ENCODE data around the gene GJB3.
"Not testable (repeated sequence)": the region's sequence is repeated elsewhere in the genome, so short reads cannot be mapped to it uniquely, and the experiment has no call there.

Gene GJB3

GRCh38 chr1:34759503-34760357 lies 21.3 kb upstream of the GJB3 start, which contains the start of gene GJB4:
GJB4 (plus strand) TSS chr1:34759740; CDS start chr1:34761255, 1,515 bp downstream.
- DNase-seq (ENCODE audit: low read depth in 2 of 2), result no peak

- DNase-seq (ENCODE audit: low read depth in 2 of 2), result no peak
These were observed 19.7 kb upstream of the GJB3 start for GRCh38 chr1:34761176-34761761.

- no peak for DNase-seq (ENCODE audit: low read depth in 2 of 2)
These were observed 19.2 kb upstream of the GJB3 start for GRCh38 chr1:34761776-34762307.

- DNase-seq (ENCODE audit: low read depth in 2 of 2), result no peak
These were observed 18.4 kb upstream of the GJB3 start for GRCh38 chr1:34762474-34763141.

- no peak for DNase-seq (ENCODE audit: low read depth in 2 of 2)
These were observed 17.8 kb upstream of the GJB3 start for GRCh38 chr1:34763142-34763781.

- DNase-seq (ENCODE audit: low read depth in 2 of 2), result no peak
These were observed 12.2 kb upstream of the GJB3 start for GRCh38 chr1:34768856-34769255.

GRCh38 chr1:34770891-34771504 lies 10.0 kb upstream of the GJB3 start:
- DNase-seq (ENCODE audit: low read depth in 2 of 2), result no peak

GRCh38 chr1:34771573-34772371 lies 9.2 kb upstream of the GJB3 start:
- no peak for DNase-seq (ENCODE audit: low read depth in 2 of 2)

- DNase-seq (ENCODE audit: low read depth in 2 of 2), result not testable (repeated sequence)
These were observed 7.9 kb upstream of the GJB3 start for GRCh38 chr1:34773114-34773513.

- no peak for DNase-seq (ENCODE audit: low read depth in 2 of 2)
These were observed 6.1 kb upstream of the GJB3 start for GRCh38 chr1:34774957-34775356.

GRCh38 chr1:34776911-34777310 lies 4.1 kb upstream of the GJB3 start:
- no peak for DNase-seq (ENCODE audit: low read depth in 2 of 2)

- DNase-seq (ENCODE audit: low read depth in 2 of 2), result no peak
These were observed 3.3 kb upstream of the GJB3 start for GRCh38 chr1:34777519-34778321.

- DNase-seq (ENCODE audit: low read depth in 2 of 2), result no peak
These were observed 2.6 kb upstream of the GJB3 start for GRCh38 chr1:34778381-34778780.

- DNase-seq (ENCODE audit: low read depth in 2 of 2), result no peak
These were observed 2.0 kb upstream of the GJB3 start for GRCh38 chr1:34779005-34779404.

GRCh38 chr1:34779526-34779925 lies 1.5 kb upstream of the GJB3 start:
- no peak for DNase-seq (ENCODE audit: low read depth in 2 of 2)

GRCh38 chr1:34779962-34780361 lies 1.1 kb upstream of the GJB3 start:
- DNase-seq (ENCODE audit: low read depth in 2 of 2), result no peak

- no peak for DNase-seq (ENCODE audit: low read depth in 2 of 2)
These were observed 486 bp upstream of the GJB3 start for GRCh38 chr1:34780528-34780927.

- DNase-seq (ENCODE audit: low read depth in 2 of 2), result no peak
These were observed 904 bp downstream of the GJB3 start for GRCh38 chr1:34781844-34782391.

- DNase-seq (ENCODE audit: low read depth in 2 of 2), result no peak
These were observed 3.8 kb downstream of the GJB3 start for GRCh38 chr1:34784751-34785221.

All from activated CD8-positive, alpha-beta memory T cell treated with anti-CD3 and anti-CD28 coated beads for 4 hours (primary cell).